Measurements from ENCODE around the gene PAM.
"Not testable (repeated sequence)": the region's sequence is repeated elsewhere in the genome, so short reads cannot be mapped to it uniquely, and the experiment has no call there.

PAM gene

DNA sequence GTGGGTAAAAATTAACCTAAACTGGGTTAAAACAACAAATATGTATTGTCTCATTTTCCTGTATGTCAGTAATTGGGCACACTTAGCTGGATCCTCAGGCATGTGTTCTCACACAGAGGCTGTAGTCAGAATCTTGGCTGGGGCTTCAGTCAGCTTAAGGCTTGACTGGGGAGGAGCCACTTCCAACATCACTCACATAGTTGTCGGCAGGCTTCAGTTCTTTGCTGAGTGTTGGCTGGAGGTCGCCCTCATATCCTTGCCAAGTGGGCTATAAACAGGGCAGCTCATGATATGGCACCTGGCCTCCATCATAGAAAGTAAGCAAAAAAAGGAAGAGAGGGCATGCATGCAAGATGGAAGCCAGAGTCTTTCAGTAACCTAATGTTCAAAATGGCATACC is 191.9 kb downstream of the PAM start:
- DNase-seq: no peak

DNA sequence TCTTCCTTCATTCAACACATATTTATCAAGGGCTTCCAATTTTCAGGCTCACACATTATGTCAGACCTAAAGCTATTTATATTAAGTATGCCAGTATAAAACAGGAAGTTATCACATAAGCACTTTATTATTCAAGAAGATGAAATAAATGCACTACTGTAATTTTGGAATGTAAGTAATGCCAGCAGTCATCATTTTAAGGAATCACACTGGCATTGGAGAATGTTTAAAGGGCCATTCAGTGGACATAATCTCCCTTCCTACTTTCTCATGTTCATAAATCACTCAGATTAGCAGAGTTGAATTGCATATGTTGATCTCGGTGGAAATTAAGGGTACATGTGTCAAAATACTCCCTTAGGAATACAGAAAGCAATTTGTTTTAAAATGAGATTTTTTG is 200.4 kb downstream of the PAM start:
- DNase-seq: no peak

GRCh38 chr5:102956599-102956998 is 201.5 kb downstream of the PAM start:
- no peak for DNase-seq

DNA sequence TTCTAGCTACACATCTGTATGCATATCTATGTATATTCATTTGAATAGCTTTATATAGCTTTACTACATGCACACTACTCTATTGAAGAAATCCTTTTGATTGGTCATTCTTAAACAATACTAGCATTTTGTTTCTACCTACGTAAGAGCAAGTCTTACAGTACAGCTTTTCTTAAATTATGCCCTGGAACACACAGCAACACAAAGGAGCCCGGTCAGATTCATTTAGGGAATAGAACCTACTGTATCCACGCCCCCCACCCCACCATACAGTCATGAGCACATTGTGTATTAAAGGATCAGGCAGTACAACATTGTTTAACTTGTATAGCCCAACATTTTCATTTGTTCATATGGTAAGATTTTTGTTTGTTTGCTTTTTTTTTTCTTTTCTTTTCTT is 202.0 kb downstream of the PAM start:
- DNase-seq: no peak

DNA sequence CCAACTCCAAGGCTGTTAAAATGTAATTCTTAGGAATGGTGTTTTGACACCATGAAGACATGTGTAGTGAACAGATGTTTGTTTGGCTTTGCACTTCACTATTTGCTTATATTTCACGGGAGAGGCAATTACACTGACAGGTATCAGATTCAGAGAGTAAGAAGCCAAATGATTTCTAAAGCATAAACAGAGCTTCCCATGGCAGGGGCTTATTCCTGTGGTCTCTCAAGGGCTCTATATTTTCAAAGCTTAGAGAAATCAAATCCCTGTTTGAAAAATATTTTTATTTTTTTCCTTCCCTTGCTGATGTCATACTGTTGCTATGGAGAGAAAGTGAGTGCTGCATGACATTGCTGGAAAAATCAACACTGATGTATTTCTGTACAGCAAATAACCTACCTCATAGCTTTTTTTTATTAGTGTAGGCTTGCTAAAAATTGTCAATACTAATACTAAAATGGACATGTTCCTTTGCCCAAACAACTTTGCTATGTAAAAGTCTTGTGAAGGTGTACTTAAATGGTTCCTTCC is 203.4 kb downstream of the PAM start:
- no peak for DNase-seq

DNA sequence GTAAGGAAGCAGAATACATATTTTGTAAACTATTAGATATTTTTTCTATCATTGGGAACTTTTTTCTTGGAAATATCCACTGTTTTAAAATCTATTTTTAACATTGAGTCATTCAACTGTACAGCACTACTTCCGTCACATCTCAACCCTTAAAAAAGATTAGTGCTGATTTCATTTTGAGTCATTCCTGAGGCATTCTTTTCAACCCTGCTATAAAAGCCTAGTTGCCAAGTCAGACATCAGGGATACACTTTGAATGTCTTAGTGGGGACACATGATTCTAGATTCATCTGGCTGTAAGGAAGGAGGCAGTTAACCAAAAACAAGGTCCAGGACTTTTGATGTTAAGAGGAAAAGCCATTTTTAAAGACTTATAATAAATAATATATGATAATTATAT is 203.9 kb downstream of the PAM start:
- no peak for DNase-seq

DNA sequence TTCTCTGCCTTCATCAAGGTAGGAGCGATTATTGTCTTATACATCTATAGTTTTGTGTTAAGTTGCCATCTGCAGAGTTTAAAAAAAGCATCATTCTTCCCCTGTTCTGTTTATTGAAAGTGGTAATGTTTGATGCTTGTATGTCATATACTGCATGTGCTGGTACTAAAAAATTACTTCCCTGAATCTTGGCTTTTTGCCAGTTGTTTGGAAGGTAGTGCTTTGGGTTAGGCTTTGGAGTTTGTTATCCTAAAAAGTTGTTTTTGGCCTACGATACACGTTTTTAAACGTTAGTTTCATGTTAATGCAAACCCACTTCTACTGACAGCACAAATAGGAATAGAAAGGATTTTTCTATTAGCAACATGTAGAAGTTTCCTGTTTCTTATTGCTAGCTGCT is 206.6 kb downstream of the PAM start:
- no peak for DNase-seq

GRCh38 chr5:102965653-102966052 is 210.5 kb downstream of the PAM start:
- DNase-seq: no peak

DNA sequence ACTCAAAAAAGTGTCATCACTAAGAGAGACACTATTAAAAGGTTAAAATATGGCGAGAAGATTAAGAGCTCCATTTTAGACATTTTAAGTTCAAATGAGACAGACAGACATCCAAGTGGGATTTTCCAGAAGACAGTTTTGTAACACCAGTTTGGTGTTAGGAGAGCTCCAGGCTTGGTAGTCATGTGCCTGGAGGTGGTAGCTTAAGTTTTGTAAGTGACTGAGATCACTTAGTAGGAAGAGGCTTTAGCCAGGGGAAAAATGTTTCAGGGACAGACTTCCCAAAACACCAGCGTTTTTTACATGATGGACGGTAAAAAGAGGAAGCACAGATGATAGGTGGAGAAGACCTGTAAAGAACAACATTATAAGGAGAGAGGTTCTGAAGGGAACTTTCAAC is 214.5 kb downstream of the PAM start:
- DNase-seq: peak; percentile 26

GRCh38 chr5:102971676-102972293 is 216.7 kb downstream of the PAM start:
- DNase-seq: peak; percentile 52

DNA sequence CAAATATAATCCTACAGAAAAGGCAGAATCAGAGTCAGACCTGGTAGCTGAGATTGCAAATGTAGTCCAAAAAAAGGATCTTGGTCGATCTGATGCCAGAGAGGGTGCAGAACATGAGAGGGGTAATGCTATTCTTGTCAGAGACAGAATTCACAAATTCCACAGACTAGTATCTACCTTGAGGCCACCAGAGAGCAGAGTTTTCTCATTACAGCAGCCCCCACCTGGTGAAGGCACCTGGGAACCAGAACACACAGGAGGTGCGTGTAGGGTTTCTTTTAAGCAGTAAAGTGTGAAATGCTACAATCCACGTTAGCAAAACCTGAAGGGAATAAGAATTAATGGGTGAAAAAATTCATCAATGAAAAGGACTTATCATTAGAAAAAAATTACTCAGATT is 219.1 kb downstream of the PAM start:
- DNase-seq: no peak

DNA sequence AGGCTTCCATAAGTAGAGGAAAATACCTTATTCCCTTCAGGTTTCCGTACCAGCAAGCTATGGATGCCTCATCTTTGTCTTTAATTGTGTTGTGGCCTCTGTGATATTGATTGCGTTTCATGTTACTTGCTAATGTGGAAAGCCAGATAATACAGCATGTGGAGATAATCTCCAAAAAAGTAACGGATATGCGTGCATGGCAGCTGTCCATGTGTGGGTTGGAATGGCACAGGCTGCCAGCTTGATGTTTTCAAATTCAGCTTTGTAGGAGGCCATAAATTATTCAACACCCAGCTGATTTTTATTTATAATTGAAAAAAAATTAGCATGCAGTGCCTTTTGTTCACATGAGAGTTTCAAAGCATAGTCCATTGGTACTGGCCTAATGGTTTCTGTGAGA is 219.9 kb downstream of the PAM start:
- DNase-seq: peak; percentile 75

DNA sequence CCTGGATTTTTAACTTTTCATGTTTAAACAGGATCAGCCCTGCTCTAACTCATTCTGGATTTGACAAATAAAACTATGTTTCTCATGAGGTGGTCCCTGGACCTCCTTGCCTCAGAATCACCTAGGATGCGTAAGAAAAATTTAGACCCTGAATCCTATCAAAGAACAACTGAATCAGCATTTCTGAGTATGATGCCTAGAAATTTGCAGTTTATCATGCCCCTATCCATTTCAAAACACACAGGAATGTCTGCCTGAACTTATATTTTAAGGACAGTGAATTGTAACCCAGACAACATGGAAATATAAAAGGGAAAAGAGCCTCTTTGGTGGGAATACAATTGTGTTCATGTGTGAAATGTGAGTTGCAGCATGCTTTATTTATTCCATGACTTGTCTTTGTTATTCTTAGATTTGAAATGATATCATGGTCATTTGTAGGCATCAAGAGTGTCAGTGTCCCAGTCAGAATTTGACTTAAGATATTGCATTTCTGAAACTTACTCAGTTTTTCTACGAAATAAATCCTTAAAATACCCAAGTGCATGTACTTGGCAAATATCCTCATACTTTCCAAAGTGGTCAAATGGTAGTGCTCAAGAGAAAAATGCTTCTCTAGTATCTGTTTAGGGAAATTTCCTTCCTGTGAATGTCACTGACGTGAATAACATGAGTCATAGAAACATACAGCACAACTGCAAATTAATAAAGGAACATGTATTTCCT is 220.5 kb downstream of the PAM start:
- peak; percentile 29 for DNase-seq

DNA sequence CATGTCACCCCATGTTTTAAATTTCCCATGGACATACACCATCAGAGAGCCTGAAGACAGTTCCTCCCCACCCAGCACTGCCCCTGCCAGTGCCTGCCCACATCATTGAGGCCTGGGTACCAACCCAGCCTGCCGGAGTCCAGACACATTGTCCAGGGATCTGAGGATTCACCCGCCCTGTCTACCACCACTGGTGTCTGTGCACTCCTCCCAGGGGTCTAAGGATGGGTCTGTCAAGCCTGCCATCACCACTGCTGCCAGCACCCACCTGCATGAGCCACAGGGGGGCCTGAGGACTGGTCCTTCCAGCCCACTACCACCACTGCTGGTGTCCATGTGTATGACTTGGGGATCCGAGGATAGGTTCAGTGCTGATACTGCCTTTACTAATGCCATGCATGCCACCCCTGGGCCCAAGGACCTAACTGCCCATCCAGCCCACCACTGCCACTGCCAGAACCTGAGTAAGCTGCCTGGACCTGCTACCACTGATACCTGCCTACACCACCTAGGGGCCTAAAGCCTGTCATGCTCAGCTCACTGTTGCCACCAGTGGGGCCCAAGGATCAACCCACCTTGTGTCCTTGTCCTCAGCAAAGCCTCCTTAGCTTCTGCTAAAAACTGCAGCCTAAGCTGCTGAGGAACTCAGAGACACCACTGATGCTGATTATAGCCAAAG is 227.0 kb downstream of the PAM start:
- DNase-seq: no peak

- DNase-seq: peak; percentile 32
Measured at GRCh38 chr5:102986074-102986473, 231.0 kb downstream of the PAM start.

GRCh38 chr5:102988459-102988858 is 233.4 kb downstream of the PAM start:
- DNase-seq: no peak

DNA sequence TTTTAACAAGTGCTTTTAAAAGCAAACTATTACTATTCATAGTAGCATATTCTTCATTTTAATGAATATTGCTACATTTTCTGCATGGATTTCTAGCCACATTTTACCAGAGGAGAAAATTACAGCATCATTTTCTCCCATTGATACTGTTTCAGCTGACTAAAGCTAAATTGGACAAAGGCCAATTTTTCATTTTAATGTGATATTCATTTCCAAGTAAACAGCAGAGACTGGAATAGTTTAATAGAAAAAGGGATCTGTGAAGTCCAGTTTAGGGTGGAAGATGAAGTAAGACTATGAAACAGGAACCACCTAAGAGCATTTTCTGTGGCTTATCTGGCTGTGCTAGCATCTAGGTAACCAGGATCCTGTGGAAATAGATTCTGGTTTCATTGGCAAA is 236.7 kb downstream of the PAM start:
- DNase-seq: peak; percentile 22

DNA sequence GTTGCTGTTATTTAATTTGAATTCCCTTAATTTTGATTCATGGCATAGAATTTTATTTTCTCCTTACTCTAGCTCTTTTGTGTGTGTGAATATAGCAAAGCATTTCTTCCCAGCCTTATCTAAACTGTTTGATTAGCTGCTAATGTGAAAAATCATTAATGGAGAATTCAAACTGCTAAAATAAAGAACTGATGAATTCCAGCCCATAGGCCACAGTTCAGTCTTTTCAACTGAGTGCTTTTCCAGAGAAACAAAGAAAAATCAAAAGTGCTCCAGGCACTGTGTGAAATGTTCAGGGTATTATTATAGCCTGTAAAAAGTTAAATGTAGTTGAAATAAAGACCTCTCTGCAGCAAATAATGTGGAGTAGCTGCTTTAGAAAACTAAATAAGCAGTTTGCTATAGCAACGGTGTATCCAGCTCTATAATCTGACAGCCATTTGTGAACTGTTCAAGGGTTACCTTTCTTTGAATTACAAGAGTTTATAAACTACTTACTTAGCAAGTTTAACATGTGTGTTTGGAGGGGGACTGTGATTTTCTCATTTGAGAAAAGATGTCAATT is 241.0 kb downstream of the PAM start:
- DNase-seq: no peak

DNA sequence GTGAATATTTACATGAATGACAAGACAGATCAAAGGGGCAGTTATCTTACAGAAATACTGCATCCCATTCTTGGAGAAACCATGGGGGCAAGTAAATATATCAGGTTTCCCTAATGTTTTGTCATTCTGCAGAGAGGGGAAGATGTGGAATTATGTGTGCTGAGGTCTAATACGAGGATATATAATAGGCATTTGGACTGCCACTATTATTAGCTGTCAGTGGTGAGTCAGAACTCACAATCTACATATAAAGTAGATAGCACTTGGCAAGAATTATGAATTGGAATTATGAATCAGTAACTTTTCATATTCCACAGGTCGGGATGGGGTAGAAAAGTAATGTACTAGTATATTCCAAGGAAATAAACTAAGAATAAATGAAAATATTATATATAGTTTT is 243.1 kb downstream of the PAM start:
- no peak for DNase-seq

GRCh38 chr5:102999191-102999590 is 244.1 kb downstream of the PAM start:
- no peak for DNase-seq

GRCh38 chr5:102999621-103000020 is 244.5 kb downstream of the PAM start:
- not testable (repeated sequence) for DNase-seq

DNA sequence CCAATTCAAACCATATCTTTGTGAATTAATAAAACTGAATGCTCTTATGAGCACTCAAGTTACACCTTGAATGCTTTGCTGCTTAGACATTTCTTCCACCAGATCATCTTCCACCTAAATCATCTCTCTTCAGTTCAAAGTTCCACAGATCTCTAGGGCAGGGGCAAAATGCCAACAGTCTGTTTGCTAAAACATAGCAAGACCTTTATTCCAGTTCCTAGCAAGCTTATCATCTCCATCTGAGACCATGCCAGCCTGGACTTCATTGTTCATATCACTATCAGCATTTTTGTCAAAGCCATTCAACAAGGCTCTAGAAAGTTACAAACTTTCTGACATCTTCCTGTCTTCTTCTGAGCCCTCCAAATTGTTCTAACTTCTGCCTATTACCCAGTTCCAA is 245.0 kb downstream of the PAM start:
- no peak for DNase-seq

DNA sequence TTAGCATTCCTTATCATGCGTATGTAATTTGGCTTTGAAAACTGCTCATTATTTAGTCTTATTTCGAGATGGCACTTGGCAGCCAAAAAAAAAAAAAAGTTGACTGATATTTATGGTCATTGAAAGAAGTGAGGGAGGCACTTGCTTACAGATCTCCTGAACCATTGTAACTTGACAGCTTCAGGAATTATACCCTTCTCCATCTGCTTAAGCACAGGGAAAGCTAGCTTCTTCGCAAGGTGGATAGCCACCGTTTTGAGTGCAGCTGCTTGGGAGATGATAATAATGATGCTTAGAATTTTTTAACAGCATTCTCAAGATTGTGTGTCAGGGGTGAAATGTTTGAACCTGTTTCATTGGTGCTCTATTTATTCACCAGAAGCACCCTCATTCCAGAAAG is 248.8 kb downstream of the PAM start:
- DNase-seq: no peak

DNA sequence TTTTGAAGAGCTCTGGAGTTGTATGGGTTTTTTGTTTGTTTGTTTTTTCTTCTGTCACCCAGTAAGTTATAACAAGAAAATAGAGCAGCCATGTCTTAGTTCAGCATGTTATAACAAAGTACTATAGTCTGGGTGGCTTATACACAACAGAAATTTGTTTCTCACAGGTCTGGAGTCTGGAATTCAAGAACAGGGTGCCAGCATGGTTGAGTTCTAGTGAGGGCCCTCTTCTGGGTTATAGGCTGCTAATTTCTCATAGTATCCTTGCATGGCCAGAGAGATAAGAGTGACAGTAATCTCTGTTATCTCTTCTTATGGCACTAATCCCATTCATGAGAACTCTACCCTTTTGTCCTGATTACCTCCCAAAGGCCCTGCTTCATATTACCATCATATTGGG is 250.2 kb downstream of the PAM start:
- DNase-seq: no peak

Measured in OCI-M1 (cell line).